Body of pancreas (tissue), 4 donors: ENCODE data around the gene MT1B. TPM values are rescaled to one million over a fixed set of nuclear protein-coding genes. Genes with fewer than 3 reads are reported as not detected.

ENCODE experiments used
- ATAC-seq: fragments of 150-250 bp; one replicate; pipeline ENCODE4 v1.9.1; 2016
- DNase-seq, 4 donors: peaks; one replicate each; pipeline ENCODE4 v3.0.0-alpha.2; 2019
- H3K27ac ChIP-seq, 4 donors: fragments of 200-600 bp; sonication (generic); 1 replicate in 3 of 4; 2 replicates in 1 of 4; pipeline versions ENCODE4 v1.5.1 to v1.6.1; 2016 to 2019; ENCODE audit warnings: mild to moderate bottlenecking in 1 of 4, mixed read lengths in 1 of 4, moderate library complexity in 1 of 4
- H3K27me3 ChIP-seq, 2 donors: fragments of 200-600 bp; sonication (generic); one replicate each; pipeline ENCODE4 v1.6.0; 2016; ENCODE audit warnings: mild to moderate bottlenecking in 1 of 2
- H3K36me3 ChIP-seq, 2 donors: fragments of 200-600 bp; sonication (generic); replicated peaks in 1 of 2; 2 replicates each; pipeline ENCODE4 v1.5.1; 2016; ENCODE audit warnings: low read depth in 2 of 2; ENCODE audit not compliant: insufficient read depth in 1 of 2
- H3K4me1 ChIP-seq: fragments of 200-600 bp; sonication (generic); one replicate; pipeline ENCODE4 v1.6.0; 2016
- H3K4me3 ChIP-seq, 2 donors: fragments of 200-600 bp; sonication (generic); 1 replicate in 1 of 2; 2 replicates in 1 of 2; pipeline ENCODE4 v1.5.1; 2016 to 2019
- H3K9me3 ChIP-seq, 3 donors: fragments of 200-600 bp; sonication (generic); 1 replicate in 2 of 3; 2 replicates in 1 of 3; pipeline ENCODE4 v1.5.1; 2016
- CTCF ChIP-seq, 7 experiments: fragments of 450-650 bp in 4 of 7; fragments of 200-600 bp in 3 of 7; sonication (generic) in 3 of 7; IDR thresholded peaks; one replicate each; pipeline ENCODE4 v1.5.1; 2016 to 2019; ENCODE audit warnings: antibody characterized with exemption in 7 of 7
- POLR2A ChIP-seq, 3 donors: fragments of 450-650 bp; IDR thresholded peaks; one replicate each; pipeline ENCODE4 v1.6.1; 2016; ENCODE audit warnings: antibody characterized with exemption in 3 of 3, mild to moderate bottlenecking in 2 of 3
- WGBS, 2 donors: methylation state at CpG; one replicate each; pipeline ENCODE4 v1.1.5; 2017; 5-methylcytosine and 5-hydroxymethylcytosine counted together
- intact Hi-C: fragments of 100-400 bp; cut with DNase I; formaldehyde crosslinking; loops from one replicate; pipeline ENCODE4 v1.15.1; 2023
- total RNA-seq, 2 donors: library from RNA; depleted of rRNA; stranded (reverse); fragments of >200 nt; gene quantifications; one replicate each; pipeline ENCODE4 v1.1.0, GENCODE V29; 2016

MT1B gene
- total RNA-seq, 2 donors from 2014 or later = not detected

- peak; percentile 64 to 81 (median 74) for DNase-seq
- 0 to 1% methylated on average over 28 to 54 of the region's 61 CpGs for WGBS, 2 donors
- Histone ChIP-seq H3K27me3 (no peaks in the 10 kb centered on the region), H3K4me1 (peaks cover 25% of the 10 kb centered on the region), H3K36me3 (no peaks in the 10 kb centered on the region), H3K9me3 (no peaks in the 10 kb centered on the region), H3K4me3 (peak within 1 kb of the TSS; percentile 23 to 54), H3K27ac (peak within 1 kb of the TSS; percentile 71 to 89 (median 82))
- intact Hi-C loops = no loop called here
- TF ChIP-seq CTCF (IDR thresholded peaks at IDR 0.05) (peak in 1 of 7 experiments; percentile 4), POLR2A (IDR thresholded peaks at IDR 0.05) (peak; percentile 54 to 78 (median 74))
- ATAC-seq = peak; percentile 82
These were observed 19.4 kb upstream of the MT1B start, which contains the start of gene MT1M for GRCh38 chr16:56632156-56632847. Gene MT1M (plus strand): TSS chr16:56632659. CDS start chr16:56632732, 73 bp downstream.

GRCh38 chr16:56632848-56633365, 18.8 kb upstream of the MT1B start:
- Histone ChIP-seq H3K27ac (peak overlapping the region; percentile 71 to 89 (median 82)), H3K4me3 (peak overlapping the region in 1 of 2 donors; percentile 23), H3K4me1 (peaks cover 21% of the 10 kb centered on the region), H3K36me3 (no peaks in the 10 kb centered on the region), H3K9me3 (no peaks in the 10 kb centered on the region), H3K27me3 (no peaks in the 10 kb centered on the region)
- ATAC-seq (peak; percentile 12), DNase-seq (no peak)
- TF ChIP-seq CTCF (IDR thresholded peaks at IDR 0.05) (no peak), POLR2A (IDR thresholded peaks at IDR 0.05) (no peak)
- WGBS, 2 donors = 38 to 40% methylated on average over 6 of the region's 6 CpGs
- intact Hi-C loops = no loop called here

- Histone ChIP-seq H3K9me3 (no peaks in the 10 kb centered on the region), H3K36me3 (no peaks in the 10 kb centered on the region), H3K27me3 (no peaks in the 10 kb centered on the region), H3K27ac (peak overlapping the region in 1 of 4 donors; percentile 89), H3K4me3 (no peak overlapping the region), H3K4me1 (peaks cover 26% of the 10 kb centered on the region)
- DNase-seq (no peak), ATAC-seq (no peak)
- TF ChIP-seq CTCF (IDR thresholded peaks at IDR 0.05) = no peak
- no peak for TF ChIP-seq POLR2A (IDR thresholded peaks at IDR 0.05)
- intact Hi-C loops = no loop called here
- whole genome bisulfite sequencing, 2 donors = 30 to 47% methylated on average over 7 of the region's 7 CpGs
These were observed 18.2 kb upstream of the MT1B start for GRCh38 chr16:56633535-56633934.

GRCh38 chr16:56634715-56635440, 16.8 kb upstream of the MT1B start:
- H3K9me3 ChIP-seq = no peaks in the 10 kb centered on the region
- WGBS, 2 donors = 70 to 74% methylated on average over 43 to 47 of the region's 47 CpGs
- intact Hi-C loops = no loop called here
- peaks cover 32% of the 10 kb centered on the region for H3K4me1 ChIP-seq
- no peaks in the 10 kb centered on the region for H3K36me3 ChIP-seq
- no peak for TF ChIP-seq POLR2A (IDR thresholded peaks at IDR 0.05)
- no peak for TF ChIP-seq CTCF (IDR thresholded peaks at IDR 0.05)
- DNase-seq (no peak), ATAC-seq (no peak)
- no peak overlapping the region for H3K4me3 ChIP-seq
- H3K27me3 ChIP-seq = no peaks in the 10 kb centered on the region
- no peak overlapping the region for H3K27ac ChIP-seq
